ENCODE data around the gene ZNF30.

- TF ChIP-seq, protein P1, sequence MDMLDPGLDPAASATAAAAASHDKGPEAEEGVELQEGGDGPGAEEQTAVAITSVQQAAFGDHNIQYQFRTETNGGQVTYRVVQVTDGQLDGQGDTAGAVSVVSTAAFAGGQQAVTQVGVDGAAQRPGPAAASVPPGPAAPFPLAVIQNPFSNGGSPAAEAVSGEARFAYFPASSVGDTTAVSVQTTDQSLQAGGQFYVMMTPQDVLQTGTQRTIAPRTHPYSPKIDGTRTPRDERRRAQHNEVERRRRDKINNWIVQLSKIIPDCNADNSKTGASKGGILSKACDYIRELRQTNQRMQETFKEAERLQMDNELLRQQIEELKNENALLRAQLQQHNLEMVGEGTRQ (IDR thresholded peaks at IDR 0.05; ENCODE audit: low read depth, low read length) = no peak
- no peak for TF ChIP-seq CTCF (conservative IDR thresholded peaks at IDR 0.05; ENCODE audit: low read depth, low read length)
- TF ChIP-seq, protein P2, sequence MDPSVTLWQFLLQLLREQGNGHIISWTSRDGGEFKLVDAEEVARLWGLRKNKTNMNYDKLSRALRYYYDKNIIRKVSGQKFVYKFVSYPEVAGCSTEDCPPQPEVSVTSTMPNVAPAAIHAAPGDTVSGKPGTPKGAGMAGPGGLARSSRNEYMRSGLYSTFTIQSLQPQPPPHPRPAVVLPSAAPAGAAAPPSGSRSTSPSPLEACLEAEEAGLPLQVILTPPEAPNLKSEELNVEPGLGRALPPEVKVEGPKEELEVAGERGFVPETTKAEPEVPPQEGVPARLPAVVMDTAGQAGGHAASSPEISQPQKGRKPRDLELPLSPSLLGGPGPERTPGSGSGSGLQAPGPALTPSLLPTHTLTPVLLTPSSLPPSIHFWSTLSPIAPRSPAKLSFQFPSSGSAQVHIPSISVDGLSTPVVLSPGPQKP (IDR thresholded peaks at IDR 0.05; ENCODE audit: borderline replicate concordance, low read depth, low read length) = no peak
Measured at GRCh38 chr19:34932494-34932893, 5.8 kb downstream of the ZNF30 start.
